K562 (cell line): ENCODE data around the gene SANBR. TPM values are rescaled to one million over a fixed set of nuclear protein-coding genes. Genes with fewer than 3 reads are reported as not detected.

Experiments
- BRCA1 ChIP-seq, 2 experiments: fragments of 450-650 bp in 1 of 2; sonication (generic) in 1 of 2; formaldehyde crosslinking in 1 of 2; IDR thresholded peaks; 2 replicates each; pipeline versions ENCODE4 v1.5.0 to v1.6.1; 2017 to 2020; ENCODE audit warnings: mild to moderate bottlenecking in 1 of 2, missing genetic modification reagents in 1 of 2
- BRD9 ChIP-seq: fragments of 450-650 bp; IDR thresholded peaks from 2 replicates; pipeline ENCODE4 v1.6.1; 2018; ENCODE audit warnings: low read depth; ENCODE audit not compliant: partially characterized antibody
- ESRRB ChIP-seq: fragments of 250-450 bp; sonication (Bioruptor Pico); IDR thresholded peaks from 2 replicates; pipeline ENCODE4 v1.5.0; 2020; ENCODE audit warnings: mild to moderate bottlenecking, moderate library complexity, borderline replicate concordance
- ETS2 ChIP-seq: IDR thresholded peaks from 2 replicates; pipeline ENCODE4 v1.6.1; 2016; ENCODE audit warnings: borderline replicate concordance, missing genetic modification characterization, mild to moderate bottlenecking, moderate library complexity, missing compliant biosample characterization; ENCODE audit not compliant: poor library complexity, severe bottlenecking
- GATAD2B ChIP-seq: fragments of 450-650 bp; IDR thresholded peaks from 2 replicates; pipeline ENCODE4 v1.6.1; 2017; ENCODE audit warnings: mild to moderate bottlenecking, borderline replicate concordance
- HOXB6 ChIP-seq: fragments of 250-450 bp; sonication (Bioruptor Pico); IDR thresholded peaks from 2 replicates; pipeline ENCODE4 v1.5.1; 2022; ENCODE audit warnings: mild to moderate bottlenecking, borderline replicate concordance
- JUNB ChIP-seq: fragments of 450-650 bp; formaldehyde crosslinking; conservative IDR thresholded peaks from 2 replicates; pipeline ENCODE4 v1.4.0; 2020; ENCODE audit warnings: mild to moderate bottlenecking
- L3MBTL2 ChIP-seq: fragments of 450-650 bp; IDR thresholded peaks from 2 replicates; pipeline ENCODE4 v1.6.1; 2016; ENCODE audit warnings: mild to moderate bottlenecking, moderate library complexity
- NBN ChIP-seq: fragments of 450-650 bp; IDR thresholded peaks from 2 replicates; pipeline ENCODE4 v1.6.1; 2016; ENCODE audit warnings: low read depth, mild to moderate bottlenecking
- NRF1 ChIP-seq, 2 experiments: fragments of 450-650 bp; IDR thresholded peaks in 1 of 2; conservative IDR thresholded peaks in 1 of 2; 2 replicates each; pipeline ENCODE4 v1.6.1; 2014; ENCODE audit warnings: mild to moderate bottlenecking in 2 of 2
- PTTG1 ChIP-seq: fragments of 450-650 bp; IDR thresholded peaks from 2 replicates; pipeline ENCODE4 v1.6.1; 2016; ENCODE audit warnings: low read depth, mild to moderate bottlenecking, missing genetic modification characterization, missing compliant biosample characterization
- RBBP5 ChIP-seq: fragments of 200-600 bp; sonication (generic); IDR thresholded peaks from 2 replicates; pipeline ENCODE4 v1.6.1; 2012; ENCODE audit warnings: borderline replicate concordance, mild to moderate bottlenecking, low read length, control low read depth, inconsistent platforms; ENCODE audit not compliant: insufficient read depth, poor library complexity, severe bottlenecking
- SRF ChIP-seq, 2 experiments: fragments of 250-450, 450-650 bp in 1 of 2; sonication (Bioruptor Pico) in 1 of 2; sonication (generic) in 1 of 2; formaldehyde crosslinking; IDR thresholded peaks; 2 replicates each; pipeline versions ENCODE4 v1.5.0 to v1.5.1; 2020 to 2022; ENCODE audit warnings: mild to moderate bottlenecking in 1 of 2, missing genetic modification reagents in 1 of 2
- STAG1 ChIP-seq: sonication (generic); formaldehyde crosslinking; IDR thresholded peaks from 2 replicates; pipeline ENCODE4 v1.5.0; 2020; ENCODE audit warnings: missing genetic modification reagents, borderline replicate concordance
- TAF1 ChIP-seq: IDR thresholded peaks from 2 replicates; pipeline ENCODE4 v1.6.1; 2011; ENCODE audit warnings: mild to moderate bottlenecking, low read length, moderate library complexity; ENCODE audit not compliant: insufficient read depth, control insufficient read depth, severe bottlenecking; ENCODE audit errors: extremely low read depth
- TCF7 ChIP-seq: sonication (generic); IDR thresholded peaks from 2 replicates; pipeline ENCODE4 v1.6.1; 2016; ENCODE audit warnings: antibody characterized with exemption, borderline replicate concordance
- XRCC4 ChIP-seq: IDR thresholded peaks from one replicate; pipeline ENCODE4 v1.6.1; 2011; ENCODE audit not compliant: insufficient read depth, insufficient read length; ENCODE audit errors: extremely low read depth
- ZNF584 ChIP-seq: fragments of 200-800 bp; sonication (Bioruptor generic); IDR thresholded peaks from 2 replicates; pipeline ENCODE4 v1.6.1; 2016; ENCODE audit warnings: low read depth, mild to moderate bottlenecking, missing genetic modification characterization, missing compliant biosample characterization
- ZNF780A ChIP-seq: fragments of 250-450 bp; sonication (Bioruptor Pico); IDR thresholded peaks from 2 replicates; pipeline ENCODE4 v1.5.0; 2021; ENCODE audit warnings: mild to moderate bottlenecking
- polyA plus RNA-seq, 8 experiments: library from polyadenylated mRNA; depleted of rRNA in 4 of 8; stranded (reverse) in 5 of 8; unstranded in 3 of 8; fragments of >200 nt; fragmentation: Nextera tagmentation in 2 of 8; fragmentation: Illumina TruSeq in 1 of 8; extraction: Ambion mirVana in 2 of 8; extraction: Trizol in 1 of 8; gene quantifications; 2 replicates each; pipeline versions ENCODE4 v1.2.1 to v1.2.3, GENCODE V29; 2011 to 2014; ENCODE audit warnings: inconsistent platforms in 1 of 8, missing spikeins in 1 of 8
- total RNA-seq, 7 experiments: library from RNA; depleted of rRNA in 6 of 7; stranded (reverse); fragments of >200 nt in 6 of 7; fragmentation: Illumina TruSeq in 2 of 7; extraction: Trizol in 2 of 7; gene quantifications; 2 replicates each; pipeline versions ENCODE4 v1.2.1 to v1.2.3, GENCODE V29; 2011 to 2021; ENCODE audit warnings: low replicate concordance in 1 of 7
- TF ChIP-seq, protein P1 (sequence below): IDR thresholded peaks from 2 replicates; pipeline ENCODE4 v1.6.1; 2012; ENCODE audit warnings: low read depth, low read length, improper control_type of control experiment, borderline replicate concordance
- TF ChIP-seq, protein P2 (sequence below): fragments of 250-450 bp; sonication (Bioruptor Pico); IDR thresholded peaks from 2 replicates; pipeline ENCODE4 v1.4.0; 2020
- TF ChIP-seq, protein P3 (sequence below), 2 experiments: fragments of 250-450 bp in 1 of 2; fragments of 450-650 bp in 1 of 2; sonication (Bioruptor Pico) in 1 of 2; IDR thresholded peaks; 2 replicates each; pipeline versions ENCODE4 v1.6.1 to v1.8.0; 2016 to 2021; ENCODE audit warnings: mild to moderate bottlenecking in 2 of 2, moderate library complexity in 2 of 2, missing compliant biosample characterization in 1 of 2, missing genetic modification characterization in 1 of 2

The SANBR gene
- total and polyA plus RNA-seq, 9 of the 15 experiments (the other 6 are each of a cell fraction or from before 2014, with no cell fraction given), result 1.5 to 7.7 (median 6.2) TPM

DNA sequence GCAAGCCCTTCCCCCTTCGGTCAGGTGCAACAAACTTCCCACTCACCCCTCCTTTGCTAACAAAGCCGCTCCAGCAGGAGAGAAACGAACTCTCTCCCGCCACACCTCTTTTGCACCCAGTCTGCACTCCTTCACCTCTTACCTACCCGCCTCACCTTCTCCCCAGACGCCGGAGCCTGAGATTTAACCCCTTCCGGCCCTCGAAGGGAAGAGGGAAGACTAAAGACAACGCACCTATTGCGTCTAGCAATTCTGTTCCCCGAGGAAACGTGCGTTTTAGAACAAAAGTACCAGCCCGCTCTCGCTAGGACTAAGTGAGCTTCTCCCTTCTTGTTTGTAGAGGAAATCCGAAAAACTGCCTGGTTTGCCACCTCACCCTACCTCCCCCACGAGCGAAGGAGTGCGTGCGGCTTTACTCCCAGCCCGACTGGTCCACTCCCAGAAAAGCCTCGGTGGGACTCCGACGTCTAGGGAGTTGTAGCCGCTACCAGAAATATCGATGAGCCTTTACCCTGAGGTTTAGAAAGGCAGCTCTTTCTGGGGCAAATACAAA, 48.6 kb upstream of the SANBR start (continued):
- peak; percentile 81 for TF ChIP-seq RBBP5
- no peak for TF ChIP-seq SRF (CRISPR knock-in tag; IDR thresholded peaks at IDR 0.05)
- TF ChIP-seq ZNF584 (CRISPR knock-in tag), result no peak
- TF ChIP-seq, protein P1, sequence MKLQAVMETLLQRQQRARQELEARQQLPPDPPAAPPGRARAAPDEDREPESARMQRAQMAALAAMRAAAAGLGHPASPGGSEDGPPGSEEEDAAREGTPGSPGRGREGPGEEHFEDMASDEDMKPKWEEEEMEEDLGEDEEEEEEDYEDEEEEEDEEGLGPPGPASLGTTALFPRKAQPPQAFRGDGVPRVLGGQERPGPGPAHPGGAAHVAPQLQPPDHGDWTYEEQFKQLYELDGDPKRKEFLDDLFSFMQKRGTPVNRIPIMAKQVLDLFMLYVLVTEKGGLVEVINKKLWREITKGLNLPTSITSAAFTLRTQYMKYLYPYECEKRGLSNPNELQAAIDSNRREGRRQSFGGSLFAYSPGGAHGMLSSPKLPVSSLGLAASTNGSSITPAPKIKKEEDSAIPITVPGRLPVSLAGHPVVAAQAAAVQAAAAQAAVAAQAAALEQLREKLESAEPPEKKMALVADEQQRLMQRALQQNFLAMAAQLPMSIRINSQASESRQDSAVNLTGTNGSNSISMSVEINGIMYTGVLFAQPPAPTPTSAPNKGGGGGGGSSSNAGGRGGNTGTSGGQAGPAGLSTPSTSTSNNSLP, result no peak
- peak; percentile 90; the same call in 1 of the 2 replicates for TF ChIP-seq GATAD2B
- peak; percentile 80 for TF ChIP-seq BRD9
- TF ChIP-seq ETS2 (tag), result no peak
- no peak for TF ChIP-seq TCF7
- TF ChIP-seq XRCC4, result no peak
- peak; percentile 96 for TF ChIP-seq NBN
- TF ChIP-seq JUNB, result no peak
- no peak for TF ChIP-seq STAG1 (CRISPR knock-in tag)
- TF ChIP-seq NRF1 (conservative IDR thresholded peaks at IDR 0.05 in 1 of 2, IDR thresholded peaks at IDR 0.05 in 1 of 2), result 0 out of 4 replicates have a peak, but pooled peaks of 1 of the 2 experiments have one; percentile 6
- TF ChIP-seq L3MBTL2, result peak; percentile 93
- TF ChIP-seq, protein P2, sequence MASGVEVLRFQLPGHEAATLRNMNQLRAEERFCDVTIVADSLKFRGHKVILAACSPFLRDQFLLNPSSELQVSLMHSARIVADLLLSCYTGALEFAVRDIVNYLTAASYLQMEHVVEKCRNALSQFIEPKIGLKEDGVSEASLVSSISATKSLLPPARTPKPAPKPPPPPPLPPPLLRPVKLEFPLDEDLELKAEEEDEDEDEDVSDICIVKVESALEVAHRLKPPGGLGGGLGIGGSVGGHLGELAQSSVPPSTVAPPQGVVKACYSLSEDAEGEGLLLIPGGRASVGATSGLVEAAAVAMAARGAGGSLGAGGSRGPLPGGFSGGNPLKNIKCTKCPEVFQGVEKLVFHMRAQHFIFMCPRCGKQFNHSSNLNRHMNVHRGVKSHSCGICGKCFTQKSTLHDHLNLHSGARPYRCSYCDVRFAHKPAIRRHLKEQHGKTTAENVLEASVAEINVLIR, result no peak
- no peak for TF ChIP-seq BRCA1 (IDR thresholded peaks at IDR 0.05)
- TF ChIP-seq BRCA1 (CRISPR knock-in tag; IDR thresholded peaks at IDR 0.05), result no peak
- TF ChIP-seq, protein P3, sequence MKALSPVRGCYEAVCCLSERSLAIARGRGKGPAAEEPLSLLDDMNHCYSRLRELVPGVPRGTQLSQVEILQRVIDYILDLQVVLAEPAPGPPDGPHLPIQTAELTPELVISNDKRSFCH (CRISPR knock-in tag; IDR thresholded peaks at IDR 0.05), result no peak
- TF ChIP-seq, protein P3 (tag; IDR thresholded peaks at IDR 0.05), result peak; percentile 91
- no peak for TF ChIP-seq ZNF780A (CRISPR knock-in tag)
- peak; percentile 82 for TF ChIP-seq TAF1
- no peak for TF ChIP-seq HOXB6 (CRISPR knock-in tag)
- TF ChIP-seq PTTG1 (tag), result no peak
- TF ChIP-seq ESRRB, result no peak
